ENCODE measurements around the gene EIF5. TPM values are rescaled to one million over a fixed set of nuclear protein-coding genes. Genes with fewer than 3 reads are reported as not detected.

EIF5 gene
- total RNA-seq, 1 donor from 2014 or later = 79.6 TPM

GRCh38 chr14:103310576-103311095 lies 23.4 kb upstream of the EIF5 start:
- no peak for DNase-seq (ENCODE audit: low read depth in 2 of 2)

DNA sequence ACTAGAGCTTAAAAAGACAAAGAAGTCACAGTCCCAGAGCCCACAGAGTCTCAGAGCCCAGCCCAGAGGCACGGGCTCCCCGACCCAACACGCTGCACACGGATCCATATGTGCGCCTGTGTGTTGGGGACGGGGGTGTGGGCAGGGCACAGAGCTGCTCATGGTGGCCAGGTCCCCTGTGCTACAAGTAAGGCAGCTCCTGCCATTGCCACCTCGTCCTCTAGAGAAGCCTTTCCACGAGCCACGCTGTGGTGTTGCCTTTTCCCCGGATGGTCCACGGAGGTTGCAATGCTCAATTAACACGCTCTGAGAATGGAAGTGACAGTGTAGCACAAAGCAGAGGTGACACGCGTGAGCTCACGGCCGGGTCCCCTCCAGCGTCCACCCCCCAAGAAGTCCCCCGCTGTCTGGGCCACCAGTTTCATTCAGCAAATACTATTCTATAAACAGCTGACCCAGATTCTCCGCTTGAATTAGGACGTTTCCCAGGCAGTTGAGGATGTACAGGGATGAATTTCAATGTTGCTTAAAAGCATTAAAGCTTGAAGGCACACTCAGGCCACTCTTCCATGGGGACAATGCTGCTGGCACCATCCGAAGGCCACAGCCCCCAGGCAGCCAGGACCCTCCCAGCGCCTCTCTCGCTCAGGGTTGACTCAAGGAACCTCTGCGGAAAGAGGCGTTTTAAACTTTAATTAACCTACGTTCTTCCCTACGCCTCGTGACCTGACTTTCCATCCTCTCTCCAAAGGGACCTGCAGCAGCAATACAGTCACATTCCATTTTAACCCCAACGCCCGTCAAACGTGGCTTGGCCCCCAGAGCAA lies 22.7 kb upstream of the EIF5 start:
- no peak for DNase-seq (ENCODE audit: low read depth in 2 of 2)

- DNase-seq (ENCODE audit: low read depth in 2 of 2) = no peak
These were observed 21.9 kb upstream of the EIF5 start for GRCh38 chr14:103312006-103312635.

DNA sequence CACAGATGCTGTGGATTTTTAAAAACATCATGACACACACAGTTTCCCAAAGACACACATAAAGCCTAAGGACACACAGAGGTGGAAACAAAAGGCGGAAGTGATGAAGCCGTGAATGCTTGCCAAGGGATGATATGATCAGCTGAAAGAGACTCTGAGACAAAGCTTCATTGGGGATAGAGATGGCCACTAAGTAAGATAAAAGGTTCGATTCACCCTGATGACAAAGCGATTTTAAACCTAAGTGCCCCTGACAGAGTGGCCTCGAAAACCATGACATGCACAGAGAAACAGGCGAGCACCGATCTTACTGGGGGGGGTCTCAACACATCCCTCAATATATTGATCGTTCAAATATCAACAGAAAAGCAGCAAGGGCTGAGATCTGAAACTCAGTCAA lies 20.3 kb upstream of the EIF5 start:
- peak; percentile 95 for DNase-seq (ENCODE audit: low read depth in 2 of 2)

DNA sequence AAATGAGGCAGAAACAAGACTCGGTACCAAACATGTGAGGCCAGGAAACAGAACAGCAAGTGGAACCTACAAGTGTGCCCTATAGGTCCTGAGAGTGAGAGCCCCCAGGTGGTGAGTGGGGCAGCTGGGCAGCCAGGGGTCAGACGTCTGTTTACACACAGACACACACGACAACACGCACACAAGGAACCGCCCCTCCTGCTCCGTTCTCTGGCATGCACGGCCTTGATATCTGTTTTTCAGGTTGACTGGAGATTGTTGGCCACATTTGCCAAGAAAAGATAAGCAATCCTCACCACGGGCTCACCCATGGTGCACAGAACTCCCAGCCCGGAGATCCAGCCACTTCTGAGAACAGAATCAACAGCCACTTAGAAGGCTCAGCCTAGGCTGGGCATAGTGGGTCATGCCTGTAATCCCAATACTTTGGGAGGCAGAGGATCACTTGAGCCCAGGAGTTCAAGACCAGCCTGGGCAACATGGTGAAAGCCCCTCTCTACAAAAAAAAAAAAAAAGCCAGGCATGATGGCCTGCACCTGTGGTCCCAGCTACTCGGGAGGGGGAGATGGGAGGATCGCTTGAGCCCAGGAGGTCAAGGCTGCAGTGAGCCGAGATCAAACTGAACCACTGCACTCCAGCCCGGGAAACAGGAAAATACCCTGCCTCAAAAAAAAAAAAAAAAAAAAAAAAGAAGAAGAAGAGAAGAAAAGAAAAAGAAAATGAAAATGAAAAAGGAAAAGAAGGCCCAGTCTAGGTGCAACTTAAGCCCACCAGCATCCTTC lies 19.4 kb upstream of the EIF5 start:
- DNase-seq (ENCODE audit: low read depth in 2 of 2) = peak in 1 of 2 donors; percentile 70

DNA sequence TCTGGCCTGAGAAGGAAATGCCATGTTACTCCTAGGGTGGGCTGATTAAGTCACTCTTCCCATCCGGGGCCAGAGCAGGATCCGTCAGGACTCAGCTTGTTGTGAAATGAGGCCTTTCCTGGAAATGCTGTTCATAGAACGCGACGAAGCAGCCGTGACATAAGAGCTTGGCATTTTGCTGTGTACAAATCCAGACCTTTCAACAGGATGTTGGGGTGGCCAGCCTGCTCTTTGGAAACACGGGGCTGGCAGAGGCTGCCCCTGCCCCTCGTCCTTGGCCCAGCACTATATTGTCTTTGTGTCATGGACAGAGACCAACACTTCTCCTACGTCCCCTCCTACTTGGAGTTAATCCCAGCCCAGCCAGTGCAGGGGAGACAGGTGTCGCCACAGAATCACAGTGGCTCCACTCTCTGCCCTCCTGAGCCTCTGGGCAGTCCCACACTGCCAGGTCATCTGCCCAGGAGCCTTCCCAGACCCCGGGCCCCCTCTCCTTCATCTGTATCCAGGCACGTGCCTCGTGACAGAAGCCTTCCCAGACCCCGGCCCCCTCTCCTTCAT lies 18.6 kb upstream of the EIF5 start:
- peak; percentile 75 to 85 for DNase-seq (ENCODE audit: low read depth in 2 of 2)

DNA sequence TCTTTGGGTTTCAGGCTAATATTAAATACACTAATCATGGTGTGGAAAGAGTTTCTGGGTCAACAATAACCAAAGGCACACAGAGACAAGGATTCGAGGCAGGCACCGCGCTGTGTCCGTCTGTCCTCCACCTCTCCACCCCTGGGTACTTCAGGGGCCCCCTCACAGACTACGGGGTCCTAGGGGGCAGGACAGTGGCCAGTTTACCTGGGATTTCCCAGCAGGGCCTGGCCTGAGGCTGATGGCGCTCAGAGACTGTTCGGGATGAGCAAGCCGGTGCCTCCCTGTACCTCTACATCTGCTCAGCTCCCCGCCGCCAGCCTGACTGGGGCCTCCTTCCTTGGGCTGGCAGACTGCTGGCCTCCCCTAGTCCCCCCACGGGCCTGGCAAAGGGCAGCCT lies 18.1 kb upstream of the EIF5 start:
- no peak for DNase-seq (ENCODE audit: low read depth in 2 of 2)

- no peak for DNase-seq (ENCODE audit: low read depth in 2 of 2)
These were observed 17.3 kb upstream of the EIF5 start for GRCh38 chr14:103316721-103317121.

GRCh38 chr14:103317251-103317650 lies 16.8 kb upstream of the EIF5 start:
- DNase-seq (ENCODE audit: low read depth in 2 of 2) = peak in 1 of 2 donors; percentile 28

DNA sequence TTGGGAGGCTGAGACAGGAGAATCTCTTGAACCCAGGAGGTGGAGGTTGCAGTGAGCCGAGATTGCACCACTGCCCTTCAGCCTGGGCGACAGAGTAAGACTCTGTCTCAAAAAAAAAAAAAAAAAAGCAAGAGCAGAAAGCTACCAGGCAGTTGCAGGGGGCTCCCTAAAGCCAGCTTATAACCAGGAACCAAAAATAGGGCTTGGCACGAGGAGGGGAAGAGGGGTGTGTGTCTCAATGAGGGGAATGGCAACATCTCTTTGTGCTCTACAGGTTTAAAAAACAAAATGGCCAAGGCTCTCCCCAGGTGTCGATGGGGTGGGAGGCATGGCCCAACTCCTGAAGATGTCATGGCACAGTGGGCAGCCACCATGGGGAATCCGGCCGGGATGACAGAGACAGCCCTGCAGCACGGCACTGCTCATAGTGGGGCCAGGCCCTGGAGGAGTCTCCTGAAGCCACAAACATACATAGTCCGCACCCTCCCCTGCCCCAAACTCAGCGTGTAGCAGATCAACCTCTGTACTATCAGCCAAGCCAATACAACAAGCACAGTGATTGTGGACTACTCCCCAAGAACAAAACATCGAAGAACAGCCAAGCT lies 16.0 kb upstream of the EIF5 start:
- DNase-seq (ENCODE audit: low read depth in 2 of 2) = no peak

DNA sequence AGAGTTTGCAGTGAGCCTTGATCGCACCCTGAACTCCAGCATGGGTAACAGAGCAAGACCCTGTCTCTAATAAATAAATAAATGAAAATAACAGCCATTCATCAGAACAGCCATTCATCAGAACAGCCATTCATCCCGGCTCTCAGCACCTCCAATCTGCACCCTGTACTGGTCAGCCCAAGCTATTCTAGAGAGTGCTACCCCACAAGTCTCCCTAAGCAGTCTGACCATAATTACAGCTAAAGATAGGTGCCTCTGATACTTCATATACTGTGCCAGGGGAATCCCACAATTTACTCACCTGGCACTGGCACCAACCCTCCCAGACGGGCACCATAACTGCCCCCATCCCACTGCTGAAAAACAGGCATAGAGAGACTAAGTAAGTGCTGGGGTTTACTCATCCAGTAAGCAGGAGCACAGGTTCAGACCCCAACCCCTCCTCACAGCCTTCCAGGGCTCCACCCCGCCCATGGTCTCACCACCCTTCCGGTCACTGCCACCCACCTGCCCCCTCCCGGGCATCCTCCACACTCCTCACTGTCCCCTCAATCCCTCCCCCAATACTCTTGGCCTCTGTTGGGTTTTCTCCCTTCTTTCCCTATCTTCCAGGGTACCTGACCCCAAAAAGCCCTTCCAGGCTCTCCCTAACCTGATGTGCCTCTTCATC lies 15.2 kb upstream of the EIF5 start:
- DNase-seq (ENCODE audit: low read depth in 2 of 2) = no peak

- no peak for DNase-seq (ENCODE audit: low read depth in 2 of 2)
These were observed 14.6 kb upstream of the EIF5 start for GRCh38 chr14:103319422-103319821.

DNA sequence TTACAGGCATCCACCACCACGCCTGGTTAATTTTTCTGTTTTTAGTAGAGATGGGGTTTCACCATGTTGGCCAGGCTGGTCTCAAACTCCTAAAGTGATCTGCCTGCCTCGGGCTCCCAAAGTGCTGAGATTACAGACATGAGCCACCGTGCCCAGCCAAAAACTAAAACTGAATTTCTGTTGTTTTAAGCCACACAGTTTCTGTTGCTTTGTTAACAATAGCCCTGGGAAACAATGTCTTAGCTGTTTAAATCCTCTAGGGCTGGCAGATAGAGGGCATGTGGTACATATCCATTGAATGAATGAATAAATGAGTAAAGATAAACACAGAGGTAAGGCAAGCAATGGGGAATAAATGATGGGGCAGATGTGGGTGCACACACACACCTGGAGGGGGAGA lies 8.0 kb upstream of the EIF5 start:
- DNase-seq (ENCODE audit: low read depth in 2 of 2) = no peak

DNA sequence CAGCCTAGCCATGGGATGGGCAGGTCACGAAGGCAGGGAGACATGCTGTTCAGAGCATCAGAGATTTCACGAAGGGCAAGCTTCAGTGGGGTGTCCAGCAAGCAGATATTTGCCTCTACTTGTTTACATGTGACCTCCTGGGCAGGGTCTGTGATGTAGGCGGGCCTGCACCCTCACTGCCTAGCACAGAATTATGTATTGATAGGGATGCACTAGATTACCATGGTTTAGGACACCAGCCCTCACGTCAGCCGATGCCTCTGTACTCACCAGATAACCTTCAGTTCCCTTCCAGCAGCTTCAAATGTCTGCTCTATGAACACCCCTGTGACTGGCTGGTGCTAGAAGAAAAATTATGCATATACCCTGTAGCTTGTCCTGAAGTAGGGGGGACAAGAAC lies 5.1 kb upstream of the EIF5 start:
- DNase-seq (ENCODE audit: low read depth in 2 of 2) = no peak

- peak; percentile 28 to 86 for DNase-seq (ENCODE audit: low read depth in 2 of 2)
These were observed 4.4 kb upstream of the EIF5 start for GRCh38 chr14:103329401-103330347.

- no peak for DNase-seq (ENCODE audit: low read depth in 2 of 2)
These were observed 3.5 kb upstream of the EIF5 start for GRCh38 chr14:103330536-103330935.

DNA sequence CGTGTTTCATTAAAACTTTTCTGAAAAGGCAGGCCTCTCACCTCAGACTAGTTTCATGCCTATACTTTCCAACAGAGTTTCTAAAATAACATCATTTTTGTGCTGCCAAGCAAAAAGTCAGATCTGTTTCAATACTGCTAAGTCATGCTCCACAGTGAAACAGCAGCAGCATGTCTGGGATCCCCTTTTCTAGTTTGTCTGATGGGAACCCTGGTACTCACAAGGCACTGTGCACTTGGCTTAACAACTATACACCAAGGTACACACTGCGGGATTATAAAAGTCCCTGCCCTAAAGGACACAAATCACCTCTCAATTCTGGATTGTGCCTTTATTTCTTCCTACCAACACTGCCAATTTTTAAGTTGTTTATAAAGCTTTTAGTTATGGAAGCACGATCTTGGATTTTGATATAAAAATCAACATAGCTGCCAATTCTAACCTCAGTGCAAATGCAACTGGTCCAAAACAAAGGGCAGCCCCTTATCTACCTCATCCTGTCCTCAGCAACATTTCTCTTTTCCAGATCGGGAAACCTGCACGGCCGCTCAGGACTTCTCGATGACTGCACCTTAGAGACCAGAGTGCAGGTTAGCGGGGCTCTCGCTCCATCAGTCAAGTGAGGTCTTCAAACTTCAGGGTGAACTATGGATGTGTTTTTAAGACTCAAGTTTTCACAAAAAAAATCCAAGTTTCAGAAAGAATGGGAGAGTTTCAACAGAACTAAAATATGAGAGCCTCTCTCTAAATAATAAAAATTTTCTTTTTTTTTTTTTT lies 1.7 kb upstream of the EIF5 start:
- DNase-seq (ENCODE audit: low read depth in 2 of 2) = no peak

DNA sequence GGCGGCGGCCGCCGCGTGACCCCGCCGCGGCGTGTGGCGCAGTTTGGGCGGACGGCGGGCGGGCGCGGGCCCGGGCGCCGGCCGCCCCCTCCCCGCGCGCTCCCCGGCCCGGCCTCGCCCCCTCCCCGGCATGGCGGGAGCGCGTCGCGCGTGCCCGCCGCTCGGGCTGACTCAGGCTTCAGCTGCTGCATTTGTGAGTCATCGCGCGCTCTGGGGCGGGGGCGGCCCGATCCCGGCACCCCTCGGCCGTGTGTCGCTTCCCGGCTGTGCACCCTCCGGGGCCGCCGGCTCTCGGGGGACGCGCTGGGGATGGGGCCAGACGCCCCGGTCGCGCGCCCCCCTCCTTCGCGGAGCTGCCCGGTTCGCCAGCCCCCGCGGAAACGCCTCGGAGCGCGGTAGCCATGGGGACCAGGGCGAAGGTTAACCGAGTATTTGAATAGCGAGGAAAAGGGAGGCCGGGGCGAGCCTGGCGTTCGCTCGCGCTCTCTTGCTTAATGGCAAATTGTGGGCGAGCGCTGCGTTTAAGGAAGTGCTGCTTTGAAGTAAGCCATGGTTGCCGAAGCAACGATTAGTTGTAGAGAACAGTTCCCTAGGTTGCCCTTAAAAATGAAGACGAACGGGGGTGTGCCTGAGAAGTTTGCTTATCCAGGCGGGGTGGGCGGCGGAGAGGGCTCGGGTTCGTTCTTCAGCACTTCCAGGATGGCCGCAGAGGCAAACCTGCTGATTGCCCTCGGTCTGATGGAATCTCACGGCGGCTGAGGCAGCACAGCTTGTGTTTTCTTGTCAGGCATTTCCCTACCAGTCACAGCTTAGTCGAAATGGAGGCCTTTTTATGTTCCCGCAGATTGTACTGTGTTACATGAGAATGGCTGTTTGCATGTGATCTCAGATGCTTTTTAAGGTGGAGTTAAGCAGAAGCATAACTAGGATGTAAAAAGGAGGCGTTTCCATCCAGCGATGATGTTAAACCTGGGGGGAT lies 896 bp downstream of the EIF5 start:
- peak; percentile 38 to 80 for DNase-seq (ENCODE audit: low read depth in 2 of 2)

Measured in dermis microvascular lymphatic vessel endothelial cell (primary cell).